K562 (cell line): Measurements from ENCODE around the gene FMNL1. TPM values are rescaled to one million over a fixed set of nuclear protein-coding genes. Genes with fewer than 3 reads are reported as not detected.

Experiments
- CEBPB ChIP-seq: fragments of 450-650 bp; IDR thresholded peaks from 2 replicates; pipeline ENCODE4 v1.6.1; 2016; ENCODE audit warnings: missing genetic modification characterization, missing compliant biosample characterization
- E2F6 ChIP-seq, 2 experiments: IDR thresholded peaks; 2 replicates each; pipeline ENCODE4 v1.6.1; 2011; ENCODE audit warnings: borderline replicate concordance in 1 of 2, control low read depth in 1 of 2, low read depth in 1 of 2, low read length in 1 of 2, mild to moderate bottlenecking in 1 of 2, mixed read lengths in 1 of 2, moderate library complexity in 1 of 2; ENCODE audit not compliant: insufficient read depth in 1 of 2, insufficient read length in 1 of 2, poor library complexity in 1 of 2, severe bottlenecking in 1 of 2; ENCODE audit errors: extremely low read depth in 1 of 2
- HNRNPUL1 ChIP-seq: fragments of 200-400 bp; formaldehyde crosslinking; IDR thresholded peaks from 2 replicates; pipeline ENCODE4 v1.6.1; 2017; ENCODE audit warnings: low read length
- KDM5B ChIP-seq: fragments of 200-600 bp; sonication (generic); IDR thresholded peaks from 2 replicates; pipeline ENCODE4 v1.6.1; 2012; ENCODE audit warnings: low read depth, mild to moderate bottlenecking, moderate library complexity, low read length, control low read depth, inconsistent platforms; ENCODE audit not compliant: insufficient replicate concordance
- RAD21 ChIP-seq, 2 experiments: fragments of 250-450 bp in 1 of 2; fragments of 450-650 bp in 1 of 2; sonication (Bioruptor Pico) in 1 of 2; formaldehyde crosslinking in 1 of 2; IDR thresholded peaks in 1 of 2; conservative IDR thresholded peaks in 1 of 2; 2 replicates each; pipeline versions ENCODE4 v1.4.0 to v1.8.0; 2020 to 2022; ENCODE audit warnings: mild to moderate bottlenecking in 2 of 2, moderate library complexity in 1 of 2
- SMAD4 ChIP-seq: fragments of 250-450 bp; sonication (Bioruptor Pico); conservative IDR thresholded peaks from 2 replicates; pipeline ENCODE4 v1.8.0; 2021; ENCODE audit warnings: inconsistent platforms, mild to moderate bottlenecking, moderate library complexity
- SRSF9 ChIP-seq: fragments of 200-400 bp; formaldehyde crosslinking; IDR thresholded peaks from 2 replicates; pipeline ENCODE4 v1.6.1; 2017; ENCODE audit warnings: low read depth, low read length, borderline replicate concordance
- ZFP91 ChIP-seq: sonication (generic); formaldehyde crosslinking; IDR thresholded peaks from 2 replicates; pipeline ENCODE4 v1.8.0; 2022; ENCODE audit warnings: mild to moderate bottlenecking, missing genetic modification reagents
- ZNF239 ChIP-seq: fragments of 250-450 bp; sonication (Bioruptor Pico); IDR thresholded peaks from 2 replicates; pipeline ENCODE4 v1.4.0; 2020; ENCODE audit warnings: mild to moderate bottlenecking
- ZNF253 ChIP-seq: fragments of 250-450 bp; sonication (Bioruptor Pico); conservative IDR thresholded peaks from 2 replicates; pipeline ENCODE4 v1.6.1; 2021; ENCODE audit warnings: mild to moderate bottlenecking
- ZNF445 ChIP-seq: fragments of 250-450 bp; sonication (Bioruptor Pico); IDR thresholded peaks from 2 replicates; pipeline ENCODE4 v1.4.0; 2020; ENCODE audit warnings: low read depth, mild to moderate bottlenecking, moderate library complexity
- ZNF584 ChIP-seq: fragments of 200-800 bp; sonication (Bioruptor generic); IDR thresholded peaks from 2 replicates; pipeline ENCODE4 v1.6.1; 2016; ENCODE audit warnings: low read depth, mild to moderate bottlenecking, missing genetic modification characterization, missing compliant biosample characterization
- polyA plus RNA-seq, 8 experiments: library from polyadenylated mRNA; depleted of rRNA in 4 of 8; stranded (reverse) in 5 of 8; unstranded in 3 of 8; fragments of >200 nt; fragmentation: Nextera tagmentation in 2 of 8; fragmentation: Illumina TruSeq in 1 of 8; extraction: Ambion mirVana in 2 of 8; extraction: Trizol in 1 of 8; gene quantifications; 2 replicates each; pipeline versions ENCODE4 v1.2.1 to v1.2.3, GENCODE V29; 2011 to 2014; ENCODE audit warnings: inconsistent platforms in 1 of 8, missing spikeins in 1 of 8
- total RNA-seq, 7 experiments: library from RNA; depleted of rRNA in 6 of 7; stranded (reverse); fragments of >200 nt in 6 of 7; fragmentation: Illumina TruSeq in 2 of 7; extraction: Trizol in 2 of 7; gene quantifications; 2 replicates each; pipeline versions ENCODE4 v1.2.1 to v1.2.3, GENCODE V29; 2011 to 2021; ENCODE audit warnings: low replicate concordance in 1 of 7
- TF ChIP-seq, protein P1 (sequence below): sonication (generic); formaldehyde crosslinking; IDR thresholded peaks from 2 replicates; pipeline ENCODE4 v1.8.1; 2023; ENCODE audit warnings: missing genetic modification reagents, mild to moderate bottlenecking, borderline replicate concordance
- TF ChIP-seq, protein P2 (sequence below): fragments of 250-450 bp; sonication (Bioruptor Pico); IDR thresholded peaks from 2 replicates; pipeline ENCODE4 v1.5.0; 2020; ENCODE audit warnings: mild to moderate bottlenecking

FMNL1 gene
- total and polyA plus RNA-seq, 9 of the 15 experiments (the other 6 are each of a cell fraction or from before 2014, with no cell fraction given): 0.70 to 36.6 (median 7.7) TPM

- TF ChIP-seq KDM5B (no peak), HNRNPUL1 (no peak), ZNF584 (CRISPR knock-in tag) (no peak; the same call in 1 of the 2 replicates), E2F6 (IDR thresholded peaks at IDR 0.05; ENCODE audit: borderline replicate concordance in 1 of 2, extremely low read depth in 1 of 2, insufficient read depth in 1 of 2, insufficient read length in 1 of 2, low read depth in 1 of 2, low read length in 1 of 2, poor library complexity in 1 of 2, severe bottlenecking in 1 of 2) (peak in 1 of 2 experiments; percentile 65), ZFP91 (no peak), ZNF445 (CRISPR knock-in tag) (no peak), SRSF9 (no peak), CEBPB (tag) (no peak), ZNF239 (CRISPR knock-in tag) (no peak), RAD21 (CRISPR knock-in tag; conservative IDR thresholded peaks at IDR 0.05 in 1 of 2, IDR thresholded peaks at IDR 0.05 in 1 of 2) (no peak), ZNF253 (no peak), SMAD4 (CRISPR knock-in tag) (peak; percentile 79)
- TF ChIP-seq, protein P1, sequence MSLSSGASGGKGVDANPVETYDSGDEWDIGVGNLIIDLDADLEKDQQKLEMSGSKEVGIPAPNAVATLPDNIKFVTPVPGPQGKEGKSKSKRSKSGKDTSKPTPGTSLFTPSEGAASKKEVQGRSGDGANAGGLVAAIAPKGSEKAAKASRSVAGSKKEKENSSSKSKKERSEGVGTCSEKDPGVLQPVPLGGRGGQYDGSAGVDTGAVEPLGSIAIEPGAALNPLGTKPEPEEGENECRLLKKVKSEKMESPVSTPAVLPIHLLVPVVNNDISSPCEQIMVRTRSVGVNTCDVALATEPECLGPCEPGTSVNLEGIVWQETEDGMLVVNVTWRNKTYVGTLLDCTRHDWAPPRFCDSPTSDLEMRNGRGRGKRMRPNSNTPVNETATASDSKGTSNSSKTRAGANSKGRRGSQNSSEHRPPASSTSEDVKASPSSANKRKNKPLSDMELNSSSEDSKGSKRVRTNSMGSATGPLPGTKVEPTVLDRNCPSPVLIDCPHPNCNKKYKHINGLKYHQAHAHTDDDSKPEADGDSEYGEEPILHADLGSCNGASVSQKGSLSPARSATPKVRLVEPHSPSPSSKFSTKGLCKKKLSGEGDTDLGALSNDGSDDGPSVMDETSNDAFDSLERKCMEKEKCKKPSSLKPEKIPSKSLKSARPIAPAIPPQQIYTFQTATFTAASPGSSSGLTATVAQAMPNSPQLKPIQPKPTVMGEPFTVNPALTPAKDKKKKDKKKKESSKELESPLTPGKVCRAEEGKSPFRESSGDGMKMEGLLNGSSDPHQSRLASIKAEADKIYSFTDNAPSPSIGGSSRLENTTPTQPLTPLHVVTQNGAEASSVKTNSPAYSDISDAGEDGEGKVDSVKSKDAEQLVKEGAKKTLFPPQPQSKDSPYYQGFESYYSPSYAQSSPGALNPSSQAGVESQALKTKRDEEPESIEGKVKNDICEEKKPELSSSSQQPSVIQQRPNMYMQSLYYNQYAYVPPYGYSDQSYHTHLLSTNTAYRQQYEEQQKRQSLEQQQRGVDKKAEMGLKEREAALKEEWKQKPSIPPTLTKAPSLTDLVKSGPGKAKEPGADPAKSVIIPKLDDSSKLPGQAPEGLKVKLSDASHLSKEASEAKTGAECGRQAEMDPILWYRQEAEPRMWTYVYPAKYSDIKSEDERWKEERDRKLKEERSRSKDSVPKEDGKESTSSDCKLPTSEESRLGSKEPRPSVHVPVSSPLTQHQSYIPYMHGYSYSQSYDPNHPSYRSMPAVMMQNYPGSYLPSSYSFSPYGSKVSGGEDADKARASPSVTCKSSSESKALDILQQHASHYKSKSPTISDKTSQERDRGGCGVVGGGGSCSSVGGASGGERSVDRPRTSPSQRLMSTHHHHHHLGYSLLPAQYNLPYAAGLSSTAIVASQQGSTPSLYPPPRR (CRISPR knock-in tag): no peak
- TF ChIP-seq, protein P2, sequence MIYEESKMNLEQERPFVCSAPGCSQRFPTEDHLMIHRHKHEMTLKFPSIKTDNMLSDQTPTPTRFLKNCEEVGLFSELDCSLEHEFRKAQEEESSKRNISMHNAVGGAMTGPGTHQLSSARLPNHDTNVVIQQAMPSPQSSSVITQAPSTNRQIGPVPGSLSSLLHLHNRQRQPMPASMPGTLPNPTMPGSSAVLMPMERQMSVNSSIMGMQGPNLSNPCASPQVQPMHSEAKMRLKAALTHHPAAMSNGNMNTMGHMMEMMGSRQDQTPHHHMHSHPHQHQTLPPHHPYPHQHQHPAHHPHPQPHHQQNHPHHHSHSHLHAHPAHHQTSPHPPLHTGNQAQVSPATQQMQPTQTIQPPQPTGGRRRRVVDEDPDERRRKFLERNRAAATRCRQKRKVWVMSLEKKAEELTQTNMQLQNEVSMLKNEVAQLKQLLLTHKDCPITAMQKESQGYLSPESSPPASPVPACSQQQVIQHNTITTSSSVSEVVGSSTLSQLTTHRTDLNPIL (CRISPR knock-in tag): no peak
These were observed 4.4 kb downstream of the FMNL1 start (continued) for GRCh38 chr17:45225964-45226530.
